GM21723 (cell line): ENCODE data around the gene GALNT14.

Source experiments
- ATAC-seq: cut with Tn5 transposase; IDR thresholded peaks from one replicate; pipeline ENCODE4 v1.9.1; 2021; ENCODE audit warnings: mild to moderate bottlenecking, moderate library complexity; ENCODE audit not compliant: unreplicated experiment

The GALNT14 gene

DNA sequence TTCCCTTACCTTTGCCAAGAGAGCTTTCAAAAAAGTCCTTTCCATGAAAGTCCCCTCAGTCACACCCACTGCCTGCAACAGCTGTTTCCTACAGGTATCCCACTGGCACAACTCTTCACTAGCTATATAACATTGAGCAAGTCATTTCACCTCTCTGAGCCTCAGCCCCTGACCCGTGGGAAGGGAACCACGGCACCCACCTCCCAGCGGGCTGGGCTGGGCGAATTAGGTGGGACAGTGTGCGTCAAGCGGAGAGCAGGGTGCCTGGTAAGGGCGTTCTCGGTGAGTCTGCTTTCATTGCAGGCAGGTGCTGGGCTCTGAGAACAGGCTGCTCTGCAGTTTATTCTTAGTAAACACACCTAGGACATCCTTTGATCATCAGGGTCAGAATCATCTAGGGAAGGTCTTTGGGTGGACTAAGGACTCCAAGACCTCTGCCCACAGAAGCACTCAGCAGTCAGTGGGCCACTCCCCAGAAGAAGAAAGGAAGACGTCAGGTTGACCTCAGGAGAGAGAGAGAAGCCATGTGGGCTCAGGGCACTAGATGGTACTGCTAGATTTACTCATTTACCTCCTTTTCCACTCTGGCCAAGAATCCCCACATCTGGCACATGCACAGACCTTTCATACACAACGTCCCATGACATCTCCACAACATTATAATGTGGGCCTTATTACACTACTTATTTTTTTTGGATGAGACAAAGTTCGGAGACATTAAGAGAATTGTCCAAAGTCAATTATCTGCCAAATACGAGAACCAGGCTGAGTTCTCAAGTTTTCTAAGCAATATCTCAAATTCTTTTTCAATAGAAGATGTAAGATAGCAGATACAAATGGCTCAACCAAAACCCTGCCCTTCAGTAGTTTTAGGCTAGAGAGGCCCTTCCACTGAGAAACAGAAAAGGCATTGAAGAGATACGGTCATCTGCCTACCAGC, 79.9 kb downstream of the GALNT14 start:
- no peak for ATAC-seq

DNA sequence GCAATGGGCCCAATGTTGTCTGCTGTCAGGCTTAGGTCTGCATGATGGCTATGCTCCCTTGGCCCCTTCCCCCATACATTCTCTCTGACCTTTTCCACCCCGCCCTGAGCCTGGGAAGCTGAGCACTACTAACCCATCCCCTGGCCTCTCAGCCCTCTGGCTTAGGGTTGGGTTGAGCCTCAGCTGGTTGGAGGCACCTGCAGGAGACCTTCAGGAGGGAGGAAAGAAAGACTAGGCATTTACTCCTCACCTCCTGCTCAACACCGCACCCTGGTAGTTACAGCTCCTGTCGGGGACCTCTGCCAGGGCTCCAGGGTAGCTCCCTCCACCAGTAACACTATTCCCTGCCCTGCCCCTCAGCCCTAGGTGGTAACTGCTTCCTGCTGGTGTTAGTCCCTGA, 80.5 kb downstream of the GALNT14 start:
- ATAC-seq: no peak

DNA sequence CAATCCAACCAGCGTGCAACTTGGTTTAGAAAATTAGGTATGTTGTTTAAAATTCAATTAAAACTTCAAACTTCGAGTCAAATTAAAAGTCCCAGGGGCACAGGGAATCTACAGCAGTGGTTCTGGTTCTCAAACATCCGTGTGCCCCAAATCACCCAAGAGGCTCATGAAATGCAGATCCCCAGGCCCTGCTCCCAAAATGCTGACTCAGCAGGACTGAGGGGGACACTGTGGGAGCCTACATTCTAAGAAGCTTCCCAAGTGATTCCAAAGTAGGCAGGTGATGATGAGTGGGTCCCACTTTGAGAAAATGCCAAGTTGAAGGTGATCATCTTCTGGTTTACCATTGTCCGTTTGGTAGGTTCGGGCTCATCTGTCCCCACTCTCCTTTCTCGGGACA, 82.3 kb downstream of the GALNT14 start:
- ATAC-seq: no peak

GRCh38 chr2:31054842-31055388, 83.3 kb downstream of the GALNT14 start:
- ATAC-seq: no peak

- no peak for ATAC-seq
Measured at GRCh38 chr2:31053929-31054782, 84.1 kb downstream of the GALNT14 start.

GRCh38 chr2:31052284-31052683, 86.0 kb downstream of the GALNT14 start:
- ATAC-seq: no peak

GRCh38 chr2:31051258-31052140, 86.7 kb downstream of the GALNT14 start:
- no peak for ATAC-seq

- no peak for ATAC-seq
Measured at GRCh38 chr2:31049916-31050588, 88.2 kb downstream of the GALNT14 start.

GRCh38 chr2:31049264-31049663, 89.0 kb downstream of the GALNT14 start:
- no peak for ATAC-seq

- no peak for ATAC-seq
Measured at GRCh38 chr2:31047599-31047998, 90.6 kb downstream of the GALNT14 start.

DNA sequence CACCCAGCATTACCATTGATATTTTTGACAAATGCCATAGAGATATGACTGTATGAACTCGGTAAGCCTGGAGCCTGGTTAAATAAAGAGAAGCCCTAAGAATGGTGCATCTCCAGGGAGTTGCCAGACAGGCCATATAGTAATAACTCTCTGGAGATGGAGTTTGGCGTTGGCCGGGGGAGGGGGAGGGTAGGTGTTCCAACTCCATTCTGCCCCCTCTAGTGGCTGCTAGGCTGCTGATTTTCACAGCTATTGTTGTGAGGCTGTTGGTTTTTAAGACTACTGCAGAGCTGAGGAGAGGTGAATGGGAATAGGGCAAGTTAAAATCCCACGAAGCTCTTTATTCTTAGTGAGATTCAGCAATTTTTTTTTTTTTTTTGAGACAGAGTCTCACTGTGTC, 99.9 kb downstream of the GALNT14 start:
- no peak for ATAC-seq

- no peak for ATAC-seq
Measured at GRCh38 chr2:31037058-31037457, 101.2 kb downstream of the GALNT14 start.

- no peak for ATAC-seq
Measured at GRCh38 chr2:31033032-31033431, 105.2 kb downstream of the GALNT14 start.

DNA sequence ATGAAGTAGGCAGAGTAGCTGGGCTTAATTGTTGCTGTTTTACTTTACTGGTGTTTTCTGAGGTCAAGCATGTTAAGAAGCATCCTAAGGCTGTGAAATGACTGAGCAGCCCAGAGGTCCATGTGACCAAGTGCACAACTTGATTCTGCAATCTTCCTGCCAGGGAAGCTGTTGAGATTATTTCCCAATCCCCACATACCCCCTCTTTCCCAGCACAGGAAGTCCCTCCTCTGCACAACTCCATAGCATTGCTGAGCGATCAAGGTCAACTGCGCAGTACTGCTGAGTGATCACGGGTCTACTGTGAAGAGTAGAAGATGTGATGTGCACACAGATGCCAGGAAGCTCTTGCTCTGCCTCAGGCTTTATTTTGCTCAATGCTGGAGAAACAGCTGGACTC, 105.8 kb downstream of the GALNT14 start:
- ATAC-seq: no peak

DNA sequence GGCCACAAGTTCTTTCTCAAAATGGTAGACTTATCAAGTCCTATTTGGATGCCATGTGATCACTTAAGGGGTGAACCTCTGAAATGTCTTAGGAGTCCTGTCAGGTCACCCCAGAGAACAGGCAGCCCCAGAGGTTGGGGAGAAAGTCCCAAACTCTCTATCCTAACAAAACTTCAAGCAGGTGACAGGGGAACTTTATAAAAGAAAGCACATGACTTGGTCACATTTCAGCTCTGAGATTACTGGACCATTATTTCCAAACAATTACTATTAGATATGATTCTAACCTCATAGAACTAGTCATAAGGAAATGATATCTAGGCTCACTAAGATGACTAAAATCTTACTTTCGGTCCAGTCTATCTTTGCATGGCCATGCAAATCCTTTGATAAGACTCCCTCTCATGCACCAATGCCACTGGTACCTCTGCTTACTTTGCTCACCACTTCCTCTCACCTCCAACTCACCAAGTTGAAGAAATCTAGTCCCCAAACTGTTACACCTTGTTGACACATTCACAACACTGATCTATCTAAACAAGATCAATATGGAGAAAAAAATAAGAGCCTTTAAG, 107.0 kb downstream of the GALNT14 start:
- peak; percentile 97 for ATAC-seq

DNA sequence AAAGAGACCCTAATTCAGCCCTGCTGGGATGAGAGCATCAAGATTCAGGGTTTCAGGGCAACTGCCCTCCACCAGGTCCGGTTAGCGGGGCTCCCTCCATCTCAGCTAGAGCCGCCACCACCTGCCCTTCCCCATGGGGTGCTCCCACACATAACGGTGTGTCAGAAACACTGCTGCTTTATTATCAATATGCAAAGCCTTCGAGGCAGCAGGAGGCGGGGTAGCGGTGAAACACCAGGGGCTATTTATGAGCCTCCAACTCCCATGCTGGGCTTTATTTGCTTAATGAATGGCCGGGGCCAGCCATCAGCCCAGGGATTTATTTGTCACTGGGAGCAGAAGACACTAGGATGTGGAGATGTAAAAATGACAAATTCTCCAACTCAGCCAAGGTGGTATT, 109.8 kb downstream of the GALNT14 start:
- ATAC-seq: no peak

DNA sequence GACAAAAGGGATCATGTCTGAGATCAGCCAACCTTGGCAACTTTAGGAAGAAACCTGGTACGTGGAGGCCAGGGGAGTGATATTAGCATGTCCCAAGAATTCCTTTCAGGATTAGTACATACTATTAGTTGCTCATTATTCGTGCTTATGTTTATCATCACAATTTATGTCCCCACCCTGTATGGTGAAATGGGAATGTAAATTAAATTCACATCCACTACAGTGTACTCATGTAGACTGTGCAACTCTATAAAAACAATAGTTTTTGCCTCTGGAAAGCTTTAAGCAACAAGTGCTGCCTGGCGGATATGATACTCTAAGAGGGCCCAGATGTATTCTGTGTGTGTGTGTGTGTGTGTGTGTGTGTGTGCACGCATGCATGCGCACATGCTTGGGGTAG, 110.7 kb downstream of the GALNT14 start:
- no peak for ATAC-seq

DNA sequence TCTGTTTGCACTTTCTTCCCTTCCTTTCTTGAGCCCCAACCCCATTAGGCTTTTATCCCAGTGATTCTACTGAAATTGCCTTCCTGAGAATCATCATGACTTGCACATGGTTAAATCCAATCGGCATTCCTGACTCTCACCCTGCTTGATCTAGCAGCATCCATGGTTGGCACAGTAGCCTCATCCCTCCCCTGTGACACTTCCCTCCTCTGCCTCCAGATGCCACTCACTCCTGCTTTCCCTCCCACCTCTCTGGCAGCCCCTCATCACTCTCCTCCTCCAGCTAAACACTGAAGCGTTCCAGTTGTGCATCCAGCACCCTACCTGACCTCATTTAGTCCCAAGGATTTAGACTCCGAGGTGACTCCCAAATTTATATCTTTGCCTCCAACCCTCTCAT, 114.7 kb downstream of the GALNT14 start:
- no peak for ATAC-seq

- ATAC-seq: no peak
Measured at GRCh38 chr2:31020713-31021112, 117.5 kb downstream of the GALNT14 start.

GRCh38 chr2:31018280-31018679, 120.0 kb downstream of the GALNT14 start:
- ATAC-seq: no peak
